Measurements from ENCODE around the gene VIT.

VIT gene

GRCh38 chr2:36664696-36665076 is 31.8 kb upstream of the VIT start:
- no peak for DNase-seq (ENCODE audit: extremely low spot score)
- ChIA-PET CTCF (interaction anchor here (0.7 to 7.8 kb wide), 51 partner anchors 9 to 1243 kb away, joined by 3 to 77 read pairs (median 4); partner anchors contain the start of gene CRIM1), POLR2A (no interaction called here)
- no peak for TF ChIP-seq CTCF (IDR thresholded peaks at IDR 0.05; ENCODE audit: control extremely low read depth, extremely low read depth, low read depth, missing control alignments)

DNA sequence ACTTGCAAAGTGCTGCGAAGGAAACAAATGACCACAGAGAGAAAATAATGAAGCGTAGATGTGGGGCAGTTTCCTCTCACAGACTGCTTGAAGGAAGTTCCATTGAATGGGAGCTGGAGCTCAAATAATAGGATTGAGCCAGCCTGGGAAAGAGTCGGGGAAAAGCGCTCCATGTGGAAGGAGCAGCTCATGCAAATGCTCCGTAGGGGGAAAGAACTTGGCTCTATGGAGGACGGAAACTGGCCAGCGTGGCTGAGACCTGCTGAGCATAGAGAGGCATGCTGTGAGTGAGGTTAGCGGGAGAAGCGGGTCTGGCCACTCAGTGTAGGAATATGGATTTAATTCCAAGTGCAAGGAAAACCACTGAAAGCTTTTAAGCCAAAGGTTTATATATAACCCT is 28.6 kb upstream of the VIT start:
- no peak for DNase-seq (ENCODE audit: extremely low spot score)
- ChIA-PET CTCF (interaction anchor here (0.9 to 7.8 kb wide), 3 partner anchors 12 to 316 kb away, joined by 3 to 77 read pairs (median 3); partner anchors contain the start of gene CRIM1), POLR2A (no interaction called here)
- no peak for TF ChIP-seq CTCF (IDR thresholded peaks at IDR 0.05; ENCODE audit: control extremely low read depth, extremely low read depth, low read depth, missing control alignments)

DNA sequence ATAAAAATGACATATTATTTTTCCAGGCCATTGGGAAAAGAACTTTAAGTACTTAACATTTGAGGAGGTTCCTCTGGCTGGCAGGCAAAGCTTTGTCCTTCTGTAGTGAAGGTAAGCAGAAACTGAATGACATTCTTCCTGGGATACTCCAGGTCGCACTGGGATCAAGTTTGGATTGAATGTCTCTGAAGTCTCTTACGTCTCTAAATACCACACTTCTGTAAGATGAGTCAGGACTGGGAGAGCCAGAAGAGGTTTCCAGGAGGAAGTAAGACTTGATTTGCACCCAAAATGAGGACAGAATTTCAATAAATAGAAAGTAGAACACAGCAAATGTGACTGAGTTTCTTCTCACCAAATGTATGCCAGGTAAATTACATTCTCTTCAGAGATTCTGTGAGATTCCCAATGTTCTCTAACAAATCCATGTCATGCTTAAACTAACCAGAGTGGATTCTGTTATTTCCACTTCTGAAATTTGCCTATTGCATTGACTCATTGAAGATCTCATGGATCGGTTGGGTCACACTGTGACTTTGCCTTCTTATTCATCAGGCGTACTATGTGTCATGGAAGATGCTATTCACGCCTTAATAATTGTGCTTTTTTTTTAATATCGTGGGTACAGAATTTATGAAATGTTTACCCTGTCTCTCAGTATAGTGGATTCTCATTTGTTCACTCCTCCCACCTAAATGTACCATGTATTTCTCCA is 25.5 kb upstream of the VIT start:
- no peak for DNase-seq (ENCODE audit: extremely low spot score)
- CTCF ChIA-PET, result interaction anchor here (1.8 kb wide), 1 partner anchor 11 kb away, joined by 3 read pairs; no protein-coding TSS in a partner anchor
- no peak for TF ChIP-seq CTCF (IDR thresholded peaks at IDR 0.05; ENCODE audit: control extremely low read depth, extremely low read depth, low read depth, missing control alignments)
- POLR2A ChIA-PET, result no interaction called here

- TF ChIP-seq CTCF (IDR thresholded peaks at IDR 0.05; ENCODE audit: control extremely low read depth, extremely low read depth, low read depth, missing control alignments), result no peak
- ChIA-PET POLR2A (no interaction called here), CTCF (interaction anchor here (1.8 kb wide), 1 partner anchor 12 kb away, joined by 3 read pairs; no protein-coding TSS in a partner anchor)
- DNase-seq (ENCODE audit: extremely low spot score), result no peak
Observed at GRCh38 chr2:36671731-36672130, 24.8 kb upstream of the VIT start.

DNA sequence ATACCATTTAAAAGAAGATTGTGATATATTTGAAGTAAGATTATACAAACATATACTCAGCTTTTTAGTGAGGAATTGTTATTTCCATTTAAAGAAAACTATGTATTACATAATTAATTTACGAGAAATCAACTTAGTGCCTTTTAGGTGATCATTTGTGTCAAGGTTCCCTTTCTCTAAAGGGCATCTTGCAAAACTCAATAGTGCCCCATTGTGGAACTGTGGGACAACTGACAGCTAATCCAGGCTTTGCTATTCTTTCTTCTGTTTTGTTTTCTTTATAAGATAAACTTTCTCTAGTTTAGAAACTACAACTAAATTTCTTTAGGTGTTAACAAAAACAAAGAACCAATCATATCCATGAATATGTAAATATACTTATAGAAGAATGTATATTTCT is 24.3 kb upstream of the VIT start:
- POLR2A ChIA-PET, result no interaction called here
- DNase-seq (ENCODE audit: extremely low spot score), result no peak
- peak; percentile 6 for TF ChIP-seq CTCF (IDR thresholded peaks at IDR 0.05; ENCODE audit: control extremely low read depth, extremely low read depth, low read depth, missing control alignments)
- CTCF ChIA-PET, result interaction anchor here (1.8 kb wide), 1 partner anchor 12 kb away, joined by 3 read pairs; no protein-coding TSS in a partner anchor

DNA sequence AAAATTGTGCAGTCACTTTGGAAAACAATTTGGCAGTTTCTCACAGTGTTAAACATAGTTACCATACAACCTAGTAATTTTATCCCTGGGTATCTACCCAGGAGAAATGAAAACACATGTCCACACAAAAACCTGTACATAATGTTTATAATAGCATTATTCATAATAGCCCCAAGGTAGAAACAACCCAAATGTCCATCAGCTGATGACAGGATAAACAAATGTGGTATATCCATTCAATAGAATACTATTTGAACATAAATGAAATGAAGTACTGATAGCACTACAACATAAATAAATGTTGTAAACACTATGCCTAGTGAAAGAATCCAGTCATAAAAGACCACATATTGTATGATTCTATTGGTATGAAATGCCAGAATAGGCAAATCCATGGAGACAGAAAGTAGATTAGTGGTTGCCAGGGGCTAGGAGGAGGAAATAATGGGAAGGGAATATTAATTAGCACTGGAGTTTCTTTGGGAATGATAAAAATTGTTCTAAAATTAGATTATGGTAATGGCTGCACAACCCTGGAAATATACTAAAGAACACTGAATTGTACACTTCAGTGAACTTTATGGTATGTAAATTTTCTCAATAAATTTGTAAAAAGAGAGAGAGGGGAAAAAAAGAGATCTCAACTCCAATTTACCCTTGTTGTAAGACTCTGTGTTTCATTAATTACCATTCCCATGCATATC is 20.8 kb upstream of the VIT start:
- no peak for DNase-seq (ENCODE audit: extremely low spot score)
- TF ChIP-seq CTCF (IDR thresholded peaks at IDR 0.05; ENCODE audit: control extremely low read depth, extremely low read depth, low read depth, missing control alignments), result no peak
- CTCF ChIA-PET, result interaction anchor here (5.2 kb wide), 1 partner anchor 11 kb away, joined by 41 read pairs; no protein-coding TSS in a partner anchor

More for the DNA sequence above, 20.8 kb upstream of the VIT start:
- POLR2A ChIA-PET, result no interaction called here

Measured in GM10248 (cell line).